ENCODE data around the gene KRT39.
"Not testable (repeated sequence)": the region's sequence is repeated elsewhere in the genome, so short reads cannot be mapped to it uniquely, and the experiment has no call there.

Gene KRT39

GRCh38 chr17:40938981-40939380 is 27.8 kb downstream of the KRT39 start:
- no peak for DNase-seq (ENCODE audit: low spot score)

- no peak for DNase-seq (ENCODE audit: low spot score)
Measured at GRCh38 chr17:40937384-40937819, 29.3 kb downstream of the KRT39 start, which contains the start of gene KRT23. Gene KRT23 (minus strand): TSS chr17:40937646. CDS start chr17:40936603, 1,043 bp downstream.

GRCh38 chr17:40936976-40937375 is 29.8 kb downstream of the KRT39 start:
- no peak for DNase-seq (ENCODE audit: low spot score)

GRCh38 chr17:40936437-40936971 is 30.2 kb downstream of the KRT39 start:
- DNase-seq (ENCODE audit: low spot score): no peak

- DNase-seq (ENCODE audit: low spot score): no peak
Measured at GRCh38 chr17:40935624-40936023, 31.1 kb downstream of the KRT39 start.

- DNase-seq (ENCODE audit: low spot score): no peak
Measured at GRCh38 chr17:40932608-40933007, 34.1 kb downstream of the KRT39 start.

- no peak for DNase-seq (ENCODE audit: low spot score)
Measured at GRCh38 chr17:40931311-40931710, 35.4 kb downstream of the KRT39 start.

DNA sequence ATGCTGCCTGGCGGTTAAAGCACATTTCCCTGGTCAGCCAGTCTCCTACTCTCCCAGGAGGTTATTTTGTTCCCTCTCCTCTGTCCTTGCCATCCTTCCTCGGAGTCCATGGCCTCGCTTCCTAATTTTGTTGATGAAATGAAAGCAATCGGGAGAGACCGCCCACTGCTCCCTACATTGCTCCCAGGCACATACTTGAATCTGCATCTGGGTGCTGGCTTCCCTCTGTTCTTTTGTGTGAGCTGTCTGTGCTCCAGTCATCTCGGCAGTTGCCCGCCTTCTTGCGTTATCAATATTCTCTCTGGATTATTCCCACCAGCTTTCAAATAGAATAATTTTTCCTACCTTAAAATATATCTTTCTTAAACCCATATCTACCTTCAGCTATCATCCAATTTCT is 40.4 kb downstream of the KRT39 start:
- DNase-seq (ENCODE audit: low spot score): no peak

DNA sequence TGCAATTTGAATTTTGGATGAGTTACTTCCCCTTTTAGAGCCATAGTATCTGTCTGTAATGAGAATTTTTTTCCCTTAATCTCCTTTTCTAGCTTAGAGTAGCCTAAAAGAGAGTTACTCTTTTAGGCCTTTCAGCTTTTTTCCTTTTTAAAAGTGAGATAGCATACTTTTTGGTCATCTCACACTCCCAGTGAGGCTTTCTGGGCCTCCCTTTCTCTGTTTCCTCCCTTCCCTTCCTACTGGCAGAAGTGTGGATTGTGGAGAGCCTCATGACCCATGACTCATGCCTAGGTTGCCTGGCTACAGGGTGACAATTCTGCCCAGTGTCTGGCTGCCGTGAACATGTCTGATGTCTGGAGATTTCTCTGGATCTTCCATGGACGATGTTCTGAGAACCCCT is 44.5 kb downstream of the KRT39 start:
- DNase-seq (ENCODE audit: low spot score): no peak

GRCh38 chr17:40921026-40921425 is 45.7 kb downstream of the KRT39 start:
- no peak for DNase-seq (ENCODE audit: low spot score)

DNA sequence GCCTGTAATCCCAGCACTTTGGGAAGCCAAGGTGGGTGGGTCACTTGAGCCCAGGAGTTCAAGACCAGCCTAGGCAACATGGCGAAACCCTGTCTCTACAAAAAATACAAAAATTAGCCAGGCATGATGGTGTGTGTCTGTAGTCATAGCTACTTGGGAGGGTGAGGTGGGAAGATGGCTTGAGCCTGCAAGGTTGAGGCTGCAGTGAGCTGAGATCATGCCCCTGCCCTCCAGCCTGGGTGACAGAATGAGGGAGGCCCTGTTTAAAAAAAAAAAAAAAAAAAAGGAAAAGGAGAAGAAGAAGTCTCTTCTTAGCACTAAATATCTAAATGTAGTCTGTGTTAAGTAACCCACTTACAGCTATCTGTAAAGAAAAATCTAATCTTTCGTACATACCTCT is 49.6 kb downstream of the KRT39 start:
- not testable (repeated sequence) for DNase-seq (ENCODE audit: low spot score)

- DNase-seq (ENCODE audit: low spot score): no peak
Measured at GRCh38 chr17:40916366-40916765, 50.4 kb downstream of the KRT39 start.

DNA sequence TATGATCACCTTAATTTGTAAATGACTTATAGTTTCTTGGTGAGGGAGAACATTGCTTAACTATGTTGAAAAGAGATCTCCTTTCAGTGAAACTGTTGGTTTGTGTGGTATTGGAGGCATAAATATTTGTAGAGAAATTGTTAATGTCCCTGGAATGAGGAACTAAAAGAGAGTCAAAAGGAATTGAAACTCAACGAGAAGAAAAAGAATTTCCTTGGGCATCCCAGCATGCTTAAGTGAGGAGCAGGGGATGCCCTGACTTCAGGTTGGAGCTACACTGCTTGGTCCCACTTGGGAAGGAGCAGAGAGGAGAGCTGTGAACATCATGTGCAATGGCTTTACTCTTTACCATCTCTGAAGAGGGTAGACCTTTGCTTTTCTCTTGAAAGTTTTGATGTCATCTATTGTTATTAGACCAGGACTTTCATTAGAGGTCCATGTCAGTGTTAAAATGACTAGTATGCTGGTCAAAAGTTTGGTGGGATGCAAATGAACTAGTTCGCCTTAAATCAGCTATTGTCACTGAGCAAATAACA is 51.0 kb downstream of the KRT39 start:
- no peak for DNase-seq (ENCODE audit: low spot score)

GRCh38 chr17:40915199-40915661 is 51.5 kb downstream of the KRT39 start:
- DNase-seq (ENCODE audit: low spot score): no peak

DNA sequence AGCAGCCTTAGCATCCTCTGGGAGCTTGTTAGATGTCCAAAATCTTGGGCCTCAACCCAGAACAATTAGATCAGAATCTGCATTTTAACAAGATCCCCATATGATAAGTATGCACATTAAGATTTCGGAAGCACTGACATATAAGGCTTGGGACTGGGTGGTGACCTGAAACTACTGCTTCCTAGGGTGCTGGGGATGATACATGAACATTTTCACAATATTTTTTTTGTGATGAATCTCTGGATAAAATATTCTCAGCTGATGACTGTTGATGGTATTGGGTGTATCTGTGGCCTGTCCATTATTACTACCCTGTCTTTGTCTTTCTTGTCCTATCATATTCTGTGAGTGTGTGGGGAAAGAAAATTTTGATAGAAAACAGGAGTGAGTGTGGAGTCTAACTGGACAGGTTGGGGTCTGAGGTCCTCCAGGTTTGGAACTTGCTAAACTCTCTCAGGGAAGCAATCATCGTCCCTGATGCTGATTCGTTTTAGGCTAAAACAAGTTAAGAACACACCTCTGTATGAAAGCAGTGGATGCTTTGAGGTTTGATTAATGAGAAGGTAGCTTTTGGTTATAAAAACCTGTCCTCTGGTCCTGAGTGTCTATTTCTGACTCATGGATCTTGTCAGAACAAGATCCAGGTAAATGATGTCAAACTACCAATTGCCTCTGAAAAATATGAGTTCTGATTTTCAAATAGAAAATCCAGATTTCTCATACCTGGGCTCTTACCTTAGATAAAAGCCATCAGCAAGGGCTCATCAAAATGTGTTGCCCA is 52.5 kb downstream of the KRT39 start:
- no peak for DNase-seq (ENCODE audit: low spot score)

DNA sequence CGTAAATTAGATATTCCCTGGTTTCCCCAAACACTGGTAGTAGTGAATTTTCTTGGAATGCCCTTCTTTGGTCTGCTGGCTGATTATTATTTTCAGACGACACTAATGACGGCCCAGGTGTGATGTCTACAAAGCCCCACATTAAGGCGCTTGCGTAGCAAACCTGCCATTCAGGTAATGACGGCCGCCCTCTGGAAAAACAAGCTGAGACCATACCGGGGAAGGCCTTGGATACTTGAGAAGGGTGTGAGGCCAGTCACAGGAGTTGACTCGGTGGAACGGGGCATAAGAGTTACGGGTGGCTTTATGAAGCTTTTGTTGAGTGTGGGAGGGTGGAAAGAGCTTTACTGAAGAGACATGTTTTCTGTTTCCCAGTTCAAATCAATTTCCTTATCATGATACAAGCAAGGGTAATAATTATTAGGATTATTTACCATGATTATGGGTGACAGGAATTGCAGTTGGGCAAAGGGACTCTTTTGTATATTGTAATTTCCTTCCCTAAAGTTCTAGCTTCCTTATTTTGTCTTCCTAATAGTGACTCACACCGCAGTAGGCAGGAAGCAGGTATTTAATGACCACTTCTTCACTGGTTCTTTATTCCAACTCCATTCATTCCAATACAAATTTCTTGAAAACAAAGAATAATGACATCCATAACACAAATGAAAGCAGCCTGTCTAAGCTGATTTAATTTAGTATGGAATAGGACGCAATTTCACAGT is 54.1 kb downstream of the KRT39 start:
- DNase-seq (ENCODE audit: low spot score): no peak

GRCh38 chr17:40910441-40910841 is 56.3 kb downstream of the KRT39 start:
- DNase-seq (ENCODE audit: low spot score): no peak

DNA sequence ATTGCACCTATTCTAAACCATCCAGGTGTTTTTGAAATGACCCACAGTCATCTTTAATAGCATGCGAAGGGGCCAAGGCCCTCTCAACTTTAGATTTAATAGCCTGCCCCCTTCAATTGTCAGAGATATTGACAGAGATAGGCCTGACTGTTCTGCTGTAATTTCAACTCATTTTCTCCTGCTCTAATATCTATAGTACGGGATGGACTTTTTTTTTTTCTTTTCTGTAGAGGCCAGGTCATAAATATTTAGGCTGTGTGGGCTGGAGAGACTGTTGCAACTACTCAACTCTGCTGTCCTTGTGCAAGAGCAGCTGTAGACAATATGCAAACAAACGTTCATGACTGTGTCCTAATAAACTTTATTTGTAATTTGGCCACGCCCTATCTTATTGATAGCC is 57.0 kb downstream of the KRT39 start:
- DNase-seq (ENCODE audit: low spot score): no peak

GRCh38 chr17:40909351-40909750 is 57.4 kb downstream of the KRT39 start:
- peak; percentile 60 for DNase-seq (ENCODE audit: low spot score)

Data from NAMALWA (cell line).